ENCODE results near the gene INHBC.

DNA sequence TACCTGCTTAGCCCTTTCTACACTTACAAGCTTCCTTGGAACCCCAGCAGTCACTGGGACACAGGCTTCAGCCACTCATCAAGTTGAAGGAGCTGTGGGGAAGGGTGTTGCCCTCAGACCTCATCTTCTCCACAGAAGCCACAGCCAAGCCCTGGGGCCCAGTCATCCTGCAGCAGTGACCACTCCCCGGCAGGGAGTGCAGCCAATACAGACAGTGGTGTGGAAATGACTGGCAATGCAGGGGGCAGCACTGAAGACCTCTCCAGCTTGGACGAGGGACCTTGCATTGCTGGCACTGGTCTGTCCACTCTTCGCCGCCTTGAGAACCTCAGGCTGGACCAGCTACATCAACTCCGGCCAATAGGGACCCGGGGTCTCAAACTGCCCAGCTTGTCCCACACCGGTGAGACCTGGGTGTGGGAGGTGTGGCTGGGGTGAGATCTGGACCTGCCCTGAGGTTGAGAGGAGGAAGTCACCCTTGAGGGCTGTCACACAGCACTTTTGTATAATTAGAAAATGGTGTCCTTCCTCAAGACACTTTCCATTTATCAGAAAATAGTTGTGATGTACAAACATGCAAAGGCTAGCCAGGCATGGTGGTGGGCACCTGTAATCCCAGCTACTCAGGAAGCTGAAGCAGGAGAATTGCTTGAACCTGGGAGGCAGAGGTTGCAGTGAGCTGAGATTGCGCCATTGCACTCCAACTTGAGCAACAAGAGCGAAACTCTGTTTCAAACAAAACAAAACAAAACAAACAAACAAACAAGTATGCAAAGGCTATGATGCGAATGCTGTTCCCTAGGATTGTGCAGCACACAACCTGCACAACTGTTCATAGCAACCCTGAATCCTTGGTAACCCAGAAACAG lies 34.9 kb downstream of the INHBC start:
- no peak for TF ChIP-seq SUZ12 (IDR thresholded peaks at IDR 0.05; ENCODE audit: extremely low read depth, insufficient read depth, insufficient read length)
- TF ChIP-seq ZNF274 (IDR thresholded peaks at IDR 0.05; ENCODE audit: low read depth, low read length): no peak

Measured in NT2/D1 (cell line).